ENCODE results near the gene ZCCHC24. TPM values are rescaled to one million over a fixed set of nuclear protein-coding genes. Genes with fewer than 3 reads are reported as not detected.

Gene ZCCHC24
- total RNA-seq, 4 donors from 2014 or later = 32.8 to 122 (median 37.7) TPM

DNA sequence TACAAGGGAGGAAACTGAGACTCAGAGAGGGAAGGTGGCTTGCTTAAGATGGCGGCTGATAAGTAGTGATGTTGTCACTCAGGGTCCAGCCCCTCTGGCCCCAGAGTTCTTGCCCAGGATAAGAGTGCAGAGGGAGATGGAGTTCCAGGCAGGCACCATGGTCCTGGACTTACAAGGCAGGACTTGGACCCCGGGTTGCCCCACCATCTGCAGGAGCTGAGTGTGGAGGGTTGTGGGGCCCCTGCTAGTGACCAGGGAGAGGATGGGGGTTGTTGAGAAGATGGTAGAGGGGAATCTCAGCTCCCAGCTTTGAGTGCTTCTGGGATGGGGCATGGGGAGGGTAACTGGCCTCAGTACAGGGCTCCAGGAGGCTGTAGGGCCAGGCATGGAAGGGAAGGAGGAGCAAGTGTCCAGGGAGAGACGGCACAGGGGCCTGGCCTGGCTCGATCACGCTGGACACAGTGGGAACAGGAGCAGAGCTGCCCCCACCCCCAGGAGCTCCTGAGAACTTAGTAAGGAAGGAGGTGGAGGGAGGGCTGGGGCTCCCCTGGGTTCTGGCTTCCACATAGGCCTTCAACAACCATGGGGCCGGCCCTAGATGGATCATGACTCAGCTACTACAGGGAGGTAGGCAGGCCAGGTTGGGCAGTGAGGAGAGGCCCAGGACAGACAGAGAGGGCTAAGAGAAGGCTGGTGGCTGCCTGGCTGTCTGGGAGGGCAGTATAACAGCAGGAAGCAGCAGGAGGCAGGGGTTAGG is 69.9 kb downstream of the ZCCHC24 start:
- intact Hi-C loops (cut with DNase I; ENCODE audit: low total_unique reads) = loop anchor here (10.0 kb wide), 1 partner anchor 119 kb away; no protein-coding TSS in a partner anchor
- H3K4me3 ChIP-seq = no peak overlapping the region
- H3K36me3 ChIP-seq = no peaks in the 10 kb centered on the region
- peaks cover 11 to 13% of the 10 kb centered on the region in 2 donors for H3K4me1 ChIP-seq
- H3K27ac ChIP-seq = no peak overlapping the region
- TF ChIP-seq, protein P1, sequence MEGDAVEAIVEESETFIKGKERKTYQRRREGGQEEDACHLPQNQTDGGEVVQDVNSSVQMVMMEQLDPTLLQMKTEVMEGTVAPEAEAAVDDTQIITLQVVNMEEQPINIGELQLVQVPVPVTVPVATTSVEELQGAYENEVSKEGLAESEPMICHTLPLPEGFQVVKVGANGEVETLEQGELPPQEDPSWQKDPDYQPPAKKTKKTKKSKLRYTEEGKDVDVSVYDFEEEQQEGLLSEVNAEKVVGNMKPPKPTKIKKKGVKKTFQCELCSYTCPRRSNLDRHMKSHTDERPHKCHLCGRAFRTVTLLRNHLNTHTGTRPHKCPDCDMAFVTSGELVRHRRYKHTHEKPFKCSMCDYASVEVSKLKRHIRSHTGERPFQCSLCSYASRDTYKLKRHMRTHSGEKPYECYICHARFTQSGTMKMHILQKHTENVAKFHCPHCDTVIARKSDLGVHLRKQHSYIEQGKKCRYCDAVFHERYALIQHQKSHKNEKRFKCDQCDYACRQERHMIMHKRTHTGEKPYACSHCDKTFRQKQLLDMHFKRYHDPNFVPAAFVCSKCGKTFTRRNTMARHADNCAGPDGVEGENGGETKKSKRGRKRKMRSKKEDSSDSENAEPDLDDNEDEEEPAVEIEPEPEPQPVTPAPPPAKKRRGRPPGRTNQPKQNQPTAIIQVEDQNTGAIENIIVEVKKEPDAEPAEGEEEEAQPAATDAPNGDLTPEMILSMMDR (IDR thresholded peaks at IDR 0.05) = no peak
- TF ChIP-seq POLR2A (IDR thresholded peaks at IDR 0.05) = no peak
- H3K9me3 ChIP-seq = no peaks in the 10 kb centered on the region
- no peaks in the 10 kb centered on the region for H3K27me3 ChIP-seq
- no peak for DNase-seq

DNA sequence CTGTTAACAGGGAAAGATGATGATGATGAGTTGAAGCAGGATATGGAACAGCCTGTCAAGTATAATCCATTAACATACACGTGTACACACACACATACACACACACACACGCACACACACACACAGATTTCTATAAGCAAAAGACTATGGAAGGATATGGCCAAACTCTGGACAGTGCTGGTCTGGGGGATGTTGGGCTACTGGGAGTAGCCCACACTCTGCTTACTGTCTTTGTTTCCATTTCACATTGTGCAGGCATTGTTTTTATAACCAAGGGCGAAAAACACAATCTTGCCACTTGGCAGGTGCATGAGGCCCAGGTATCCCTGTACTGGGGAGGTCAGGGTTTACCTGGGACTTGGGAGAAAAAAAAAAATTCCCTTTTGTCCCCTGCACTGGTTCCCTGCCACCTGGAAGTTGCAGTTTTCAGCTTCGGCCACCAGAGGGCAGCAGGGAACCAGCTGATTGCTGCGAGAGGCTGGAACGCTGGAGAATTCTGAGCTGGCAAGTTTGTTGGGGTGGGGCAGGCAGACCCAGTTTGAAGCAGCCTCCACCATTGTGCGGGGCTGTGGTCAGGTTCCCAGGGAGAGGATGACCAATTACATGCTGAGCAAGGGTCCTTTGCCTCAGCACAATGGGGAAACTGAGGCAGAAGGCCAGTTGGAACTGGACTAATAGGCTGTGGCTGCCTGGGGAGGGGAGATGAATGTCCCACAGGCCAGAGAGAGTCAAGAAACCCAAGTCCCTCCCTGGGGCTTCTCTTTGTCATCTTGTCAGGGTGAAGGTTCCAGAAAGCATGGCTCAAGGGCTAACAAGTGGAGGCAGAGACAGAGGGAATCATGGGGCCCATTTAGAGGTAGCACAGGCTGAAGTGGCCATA is 70.9 kb downstream of the ZCCHC24 start:
- Histone ChIP-seq H3K36me3 (no peaks in the 10 kb centered on the region), H3K27ac (no peak overlapping the region), H3K9me3 (no peaks in the 10 kb centered on the region), H3K27me3 (no peaks in the 10 kb centered on the region), H3K4me3 (no peak overlapping the region), H3K4me1 (peaks cover 1 to 4% of the 10 kb centered on the region in 2 donors)
- intact Hi-C loops (cut with DNase I; ENCODE audit: low total_unique reads) = loop anchor here (5.0 to 10.0 kb wide), 2 partner anchors 93 to 120 kb away; no protein-coding TSS in a partner anchor
- no peak for TF ChIP-seq POLR2A (IDR thresholded peaks at IDR 0.05)
- TF ChIP-seq, protein P1 (IDR thresholded peaks at IDR 0.05) = peak; percentile 97 to 98 (median 97)
- peak; percentile 82 to 84 for DNase-seq

DNA sequence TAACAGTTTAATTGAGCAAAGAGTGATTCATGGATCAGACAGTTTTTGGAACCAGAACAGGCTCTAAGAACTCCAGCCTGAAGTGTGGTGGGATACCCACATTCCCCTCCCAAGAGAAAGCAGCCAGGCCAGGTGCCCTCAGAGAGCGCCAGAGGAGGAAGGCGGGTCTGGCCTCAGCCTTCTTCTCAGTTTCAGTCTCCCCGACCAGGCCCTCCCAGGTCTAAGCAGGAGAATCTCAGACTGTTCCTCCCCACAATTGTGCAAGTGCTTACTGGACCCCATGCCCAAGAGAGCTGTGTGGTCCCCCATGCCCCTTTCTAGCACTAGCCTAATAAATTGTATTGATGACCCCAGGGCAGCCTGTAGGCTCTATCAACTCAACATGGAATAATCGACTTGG is 72.6 kb downstream of the ZCCHC24 start:
- Histone ChIP-seq H3K36me3 (no peaks in the 10 kb centered on the region), H3K27me3 (no peaks in the 10 kb centered on the region), H3K4me3 (no peak overlapping the region), H3K27ac (no peak overlapping the region), H3K4me1 (peaks cover 0 to 3% of the 10 kb centered on the region in 2 donors), H3K9me3 (no peaks in the 10 kb centered on the region)
- no peak for DNase-seq
- TF ChIP-seq, protein P1 (IDR thresholded peaks at IDR 0.05) = no peak
- TF ChIP-seq POLR2A (IDR thresholded peaks at IDR 0.05) = no peak
- intact Hi-C loops (cut with DNase I; ENCODE audit: low total_unique reads) = loop anchor here (5.0 to 10.0 kb wide), 2 partner anchors 94 to 122 kb away; no protein-coding TSS in a partner anchor

DNA sequence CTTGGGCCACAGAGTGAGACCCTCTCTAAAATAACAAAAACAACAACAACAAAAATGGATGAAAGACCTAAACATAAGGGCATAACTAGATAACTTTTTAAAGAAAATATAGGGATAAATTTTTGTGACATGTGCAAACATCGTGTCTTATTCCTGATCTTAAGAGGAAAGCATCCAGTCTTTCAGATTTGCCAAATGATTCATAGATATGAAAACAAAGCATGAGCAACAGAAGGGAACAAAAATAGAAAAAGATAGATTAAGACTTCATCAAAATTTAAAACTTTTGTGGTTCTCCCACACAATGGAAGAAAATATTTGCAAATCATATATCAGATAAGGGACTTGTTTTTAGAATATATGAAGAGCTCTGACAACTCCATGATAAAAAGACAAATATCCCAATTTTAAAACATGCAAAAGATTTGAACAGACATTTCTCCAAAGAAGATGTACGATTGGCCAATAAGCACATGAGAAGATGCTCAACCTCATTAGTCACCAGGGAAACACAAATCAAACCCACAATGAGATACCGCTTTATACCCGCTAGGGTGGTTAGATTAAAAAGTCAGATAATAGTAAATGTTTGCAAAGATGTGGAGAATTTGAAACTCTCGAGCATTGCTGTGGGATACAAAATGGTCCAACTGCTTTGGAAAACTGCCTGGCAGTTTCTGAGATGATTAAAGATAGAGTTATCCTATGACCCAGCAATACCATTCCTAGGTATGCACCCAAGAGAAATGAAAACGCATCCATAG is 77.8 kb downstream of the ZCCHC24 start:
- TF ChIP-seq, protein P1 (IDR thresholded peaks at IDR 0.05) = no peak
- no peak for TF ChIP-seq POLR2A (IDR thresholded peaks at IDR 0.05)
- DNase-seq = no peak
- Histone ChIP-seq H3K9me3 (no peaks in the 10 kb centered on the region), H3K27ac (no peak overlapping the region), H3K36me3 (no peaks in the 10 kb centered on the region), H3K4me3 (no peak overlapping the region), H3K4me1 (no peaks in the 10 kb centered on the region), H3K27me3 (no peaks in the 10 kb centered on the region)
- intact Hi-C loops (cut with DNase I; ENCODE audit: low total_unique reads) = no loop called here
